ENCODE data around the gene C2orf81. TPM values are rescaled to one million over a fixed set of nuclear protein-coding genes. Genes with fewer than 3 reads are reported as not detected.

Gene C2orf81
- total and polyA plus RNA-seq, 4 donors, result 0.08 to 0.44 (median 0.29) TPM

GRCh38 chr2:74406035-74406434, 15.4 kb downstream of the C2orf81 start:
- Histone ChIP-seq H3K4me1 (ENCODE audit: control insufficient read depth in 4 of 4, insufficient read depth in 4 of 4, low read length in 3 of 4) (no peaks in the 10 kb centered on the region), H3K27me3 (ENCODE audit: control insufficient read depth in 4 of 4, insufficient read depth in 4 of 4, low read length in 3 of 4) (no peaks in the 10 kb centered on the region), H3K9me3 (ENCODE audit: control insufficient read depth in 4 of 4, low read length in 3 of 4) (no peaks in the 10 kb centered on the region), H3K27ac (ENCODE audit: low read depth in 1 of 2, low read length in 2 of 2) (no peak overlapping the region), H3K4me3 (ENCODE audit: low read depth in 1 of 3, low read length in 3 of 3) (no peak overlapping the region), H3K36me3 (ENCODE audit: control insufficient read depth in 4 of 4, insufficient read depth in 3 of 4, low read depth in 1 of 4, low read length in 3 of 4) (no peaks in the 10 kb centered on the region), H3K9ac (ENCODE audit: low read depth in 1 of 2, low read length in 2 of 2) (no peak overlapping the region)
- no peak for TF ChIP-seq FOXA2 (IDR thresholded peaks at IDR 0.05)
- TF ChIP-seq YY1 (IDR thresholded peaks at IDR 0.05), result no peak
- TF ChIP-seq EGR1 (IDR thresholded peaks at IDR 0.05; ENCODE audit: low read depth in 2 of 2), result no peak
- TF ChIP-seq RXRA (IDR thresholded peaks at IDR 0.05), result no peak
- DNase-seq (ENCODE audit: low spot score), result no peak

- TF ChIP-seq RXRA (IDR thresholded peaks at IDR 0.05) (no peak), HNF4A (conservative IDR thresholded peaks at IDR 0.05) (no peak), YY1 (IDR thresholded peaks at IDR 0.05) (no peak), CTCF (IDR thresholded peaks at IDR 0.05; ENCODE audit: low read depth, low read length, missing input control) (no peak), JUND (IDR thresholded peaks at IDR 0.05) (no peak), NR2F2 (IDR thresholded peaks at IDR 0.05) (no peak), GABPA (IDR thresholded peaks at IDR 0.05 in 1 of 2, conservative IDR thresholded peaks at IDR 0.05 in 1 of 2) (no peak), FOXA2 (IDR thresholded peaks at IDR 0.05) (no peak), SP1 (IDR thresholded peaks at IDR 0.05) (no peak), TAF1 (conservative IDR thresholded peaks at IDR 0.05) (no peak), HNF4G (IDR thresholded peaks at IDR 0.05) (no peak), EGR1 (IDR thresholded peaks at IDR 0.05; ENCODE audit: low read depth in 2 of 2) (no peak), ATF3 (IDR thresholded peaks at IDR 0.05) (no peak), ZBTB33 (IDR thresholded peaks at IDR 0.05) (no peak), FOXA1 (IDR thresholded peaks at IDR 0.05) (no peak), RAD21 (IDR thresholded peaks at IDR 0.05) (no peak), MAX (IDR thresholded peaks at IDR 0.05) (no peak)
- H3K9ac ChIP-seq (ENCODE audit: low read depth in 1 of 2, low read length in 2 of 2), result no peak overlapping the region
- H3K9me3 ChIP-seq (ENCODE audit: control insufficient read depth in 4 of 4, low read length in 3 of 4), result no peaks in the 10 kb centered on the region
- H3K4me3 ChIP-seq (ENCODE audit: low read depth in 1 of 3, low read length in 3 of 3), result no peak overlapping the region
- H3K27ac ChIP-seq (ENCODE audit: low read depth in 1 of 2, low read length in 2 of 2), result no peak overlapping the region
- 85% methylated on average over 2 of the region's 2 CpGs for WGBS
- no peaks in the 10 kb centered on the region for H3K36me3 ChIP-seq (ENCODE audit: control insufficient read depth in 4 of 4, insufficient read depth in 3 of 4, low read depth in 1 of 4, low read length in 3 of 4)
- no peaks in the 10 kb centered on the region for H3K4me1 ChIP-seq (ENCODE audit: control insufficient read depth in 4 of 4, insufficient read depth in 4 of 4, low read length in 3 of 4)
- no peak for DNase-seq (ENCODE audit: low spot score)
- H3K27me3 ChIP-seq (ENCODE audit: control insufficient read depth in 4 of 4, insufficient read depth in 4 of 4, low read length in 3 of 4), result no peaks in the 10 kb centered on the region
These were observed 19.5 kb downstream of the C2orf81 start for GRCh38 chr2:74401891-74402290.

Measured in liver (tissue), 9 donors.